Measurements from ENCODE around the gene GPR101. TPM values are rescaled to one million over a fixed set of nuclear protein-coding genes. Genes with fewer than 3 reads are reported as not detected.

Gene GPR101
- total RNA-seq, 1 experiment from 2014 or later: not detected

DNA sequence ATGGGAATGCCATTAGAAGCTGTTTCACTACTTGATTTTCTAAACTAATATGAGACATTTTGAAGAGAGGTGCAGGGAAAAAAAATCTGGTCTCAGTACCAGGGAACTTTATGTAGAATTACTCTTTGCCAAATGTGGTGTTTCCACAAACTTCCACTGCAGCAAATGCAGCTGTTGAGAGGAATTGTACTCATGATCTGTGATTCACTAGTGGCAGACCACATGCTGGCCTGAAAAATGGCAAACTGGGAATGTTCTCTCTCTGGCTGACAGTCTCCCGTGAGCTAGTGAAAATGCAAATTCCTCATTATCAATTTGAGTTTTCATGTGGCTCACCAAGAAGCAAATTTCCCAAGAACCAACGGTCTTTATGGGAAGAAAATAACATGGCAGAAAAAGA, 37.8 kb upstream of the GPR101 start:
- Mint-ChIP-seq H3K36me3 (ENCODE audit: insufficient read depth in 1 of 3, low read depth in 3 of 3) (no peaks in the 10 kb centered on the region; a peak in 1 of 7 replicates), H3K4me3 (no peak overlapping the region), H3K4me1 (no peaks in the 10 kb centered on the region), H3K9me3 (peaks cover 31 to 35% of the 10 kb centered on the region in 2 experiments), H3K27me3 (ENCODE audit: low read depth) (peaks cover 3% of the 10 kb centered on the region; the same call in 1 of the 2 replicates), H3K27ac (no peak overlapping the region)
- Histone ChIP-seq H4K91ac (ENCODE audit: insufficient read length, low read depth, low read length) (no peak overlapping the region), H3K23ac (ENCODE audit: insufficient read length, low read depth, low read length) (no peak overlapping the region), H2BK120ac (ENCODE audit: low read depth, low read length, poor library complexity, severe bottlenecking) (no peak overlapping the region), H3K4me2 (ENCODE audit: insufficient read depth, insufficient read length, low read length) (no peak overlapping the region), H3K79me1 (ENCODE audit: insufficient read depth, low read depth, low read length, poor library complexity, severe bottlenecking) (no peaks in the 10 kb centered on the region), H2BK5ac (ENCODE audit: insufficient read length, low read length) (no peak overlapping the region), H4K8ac (replicated peaks; ENCODE audit: insufficient read length, low read depth, low read length) (no peak overlapping the region), H3K9ac (ENCODE audit: extremely low read depth, insufficient read length, low read length) (no peak overlapping the region), H3K23me2 (ENCODE audit: insufficient read length, low read depth, low read length, poor library complexity, severe bottlenecking) (no peaks in the 10 kb centered on the region), H4K5ac (ENCODE audit: insufficient read length, low read depth, low read length) (no peak overlapping the region), H2BK15ac (ENCODE audit: low read depth, low read length) (no peak overlapping the region), H4K20me1 (ENCODE audit: control insufficient read depth, insufficient read depth, insufficient read length) (no peaks in the 10 kb centered on the region), H2BK12ac (ENCODE audit: insufficient read length, low read depth, low read length) (no peak overlapping the region), H3K27ac (ENCODE audit: insufficient read length, low read depth, low read length) (no peak overlapping the region), H2AFZ (ENCODE audit: low read length) (no peak overlapping the region), H3K9me3 (ENCODE audit: control insufficient read depth, low read depth, low read length) (peaks cover 25% of the 10 kb centered on the region), H3K4me1 (ENCODE audit: insufficient read depth, low read length) (no peaks in the 10 kb centered on the region), H3K27me3 (ENCODE audit: insufficient read depth, low read length) (no peaks in the 10 kb centered on the region), H2AK5ac (ENCODE audit: insufficient read length, low read length) (no peak overlapping the region), H3K56ac (ENCODE audit: insufficient read length, low read depth, low read length) (no peak overlapping the region), H3K18ac (ENCODE audit: insufficient read length, low read depth, low read length) (no peak overlapping the region), H3K14ac (ENCODE audit: insufficient read depth, low read length) (no peak overlapping the region), H2BK20ac (ENCODE audit: low read depth, low read length, poor library complexity, severe bottlenecking) (no peak overlapping the region), H3K79me2 (ENCODE audit: insufficient read depth, low read length) (no peaks in the 10 kb centered on the region), H3T11ph (ENCODE audit: low read length) (no peak overlapping the region), H3K4ac (ENCODE audit: low read depth, low read length) (no peak overlapping the region)
- no peak for DNase-seq
- WGBS (ENCODE audit: extremely low coverage, insufficient read length, low lambda C conversion rate): no CpG with 5 or more reads among the region's 2 CpGs
- TF ChIP-seq, protein P1, sequence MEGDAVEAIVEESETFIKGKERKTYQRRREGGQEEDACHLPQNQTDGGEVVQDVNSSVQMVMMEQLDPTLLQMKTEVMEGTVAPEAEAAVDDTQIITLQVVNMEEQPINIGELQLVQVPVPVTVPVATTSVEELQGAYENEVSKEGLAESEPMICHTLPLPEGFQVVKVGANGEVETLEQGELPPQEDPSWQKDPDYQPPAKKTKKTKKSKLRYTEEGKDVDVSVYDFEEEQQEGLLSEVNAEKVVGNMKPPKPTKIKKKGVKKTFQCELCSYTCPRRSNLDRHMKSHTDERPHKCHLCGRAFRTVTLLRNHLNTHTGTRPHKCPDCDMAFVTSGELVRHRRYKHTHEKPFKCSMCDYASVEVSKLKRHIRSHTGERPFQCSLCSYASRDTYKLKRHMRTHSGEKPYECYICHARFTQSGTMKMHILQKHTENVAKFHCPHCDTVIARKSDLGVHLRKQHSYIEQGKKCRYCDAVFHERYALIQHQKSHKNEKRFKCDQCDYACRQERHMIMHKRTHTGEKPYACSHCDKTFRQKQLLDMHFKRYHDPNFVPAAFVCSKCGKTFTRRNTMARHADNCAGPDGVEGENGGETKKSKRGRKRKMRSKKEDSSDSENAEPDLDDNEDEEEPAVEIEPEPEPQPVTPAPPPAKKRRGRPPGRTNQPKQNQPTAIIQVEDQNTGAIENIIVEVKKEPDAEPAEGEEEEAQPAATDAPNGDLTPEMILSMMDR (conservative IDR thresholded peaks at IDR 0.05): no peak

All from H9 (cell line).